ENCODE results near the gene NSMCE1. TPM values are rescaled to one million over a fixed set of nuclear protein-coding genes. Genes with fewer than 3 reads are reported as not detected.

Gene NSMCE1
- total and polyA plus RNA-seq, 4 donors: 16.5 to 39.0 (median 21.7) TPM

DNA sequence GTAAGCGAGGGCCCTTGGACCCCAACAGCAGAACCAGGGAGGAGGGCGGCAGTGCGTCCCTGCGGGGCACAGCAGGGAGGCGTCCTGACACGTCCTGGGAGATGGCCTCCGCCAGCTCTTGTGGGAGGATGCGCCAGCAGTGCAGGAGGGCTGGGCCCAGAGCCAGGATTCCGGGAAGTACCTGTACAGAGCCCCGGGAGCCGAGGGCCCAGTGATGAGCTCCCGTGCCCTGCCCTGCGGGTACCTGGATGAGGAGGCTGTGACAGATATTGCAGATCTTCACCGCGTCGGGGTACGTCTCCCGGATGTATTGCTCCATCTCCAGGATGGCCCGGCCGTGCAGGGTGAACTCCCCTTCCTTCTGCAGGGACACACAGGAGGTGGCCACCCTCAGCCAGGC lies 42.1 kb downstream of the NSMCE1 start:
- Histone ChIP-seq H3K27ac (ENCODE audit: low read depth in 1 of 2, low read length in 2 of 2) (no peak overlapping the region), H3K27me3 (ENCODE audit: control insufficient read depth in 4 of 4, insufficient read depth in 4 of 4, low read length in 3 of 4) (no peaks in the 10 kb centered on the region), H3K4me3 (ENCODE audit: low read depth in 1 of 3, low read length in 3 of 3) (no peak overlapping the region), H3K9ac (ENCODE audit: low read depth in 1 of 2, low read length in 2 of 2) (no peak overlapping the region), H3K9me3 (ENCODE audit: control insufficient read depth in 4 of 4, low read length in 3 of 4) (no peaks in the 10 kb centered on the region), H3K36me3 (ENCODE audit: control insufficient read depth in 4 of 4, insufficient read depth in 3 of 4, low read depth in 1 of 4, low read length in 3 of 4) (peaks cover 0 to 2% (median 0%) of the 10 kb centered on the region in 4 donors), H3K4me1 (ENCODE audit: control insufficient read depth in 4 of 4, insufficient read depth in 4 of 4, low read length in 3 of 4) (peaks cover 2 to 41% (median 24%) of the 10 kb centered on the region in 4 donors)
- WGBS: 71% methylated on average over 20 of the region's 20 CpGs
- DNase-seq (ENCODE audit: low spot score): no peak
- no peak for TF ChIP-seq REST (IDR thresholded peaks at IDR 0.05)
- TF ChIP-seq YY1 (IDR thresholded peaks at IDR 0.05): no peak
- no peak for TF ChIP-seq EGR1 (IDR thresholded peaks at IDR 0.05; ENCODE audit: low read depth in 2 of 2)
- no peak for TF ChIP-seq MAX (IDR thresholded peaks at IDR 0.05)
- TF ChIP-seq FOXA1 (IDR thresholded peaks at IDR 0.05): no peak
- no peak for TF ChIP-seq CTCF (IDR thresholded peaks at IDR 0.05; ENCODE audit: low read depth, low read length, missing input control)
- TF ChIP-seq NR2F2 (IDR thresholded peaks at IDR 0.05): no peak
- TF ChIP-seq TAF1 (conservative IDR thresholded peaks at IDR 0.05): no peak

- Histone ChIP-seq H3K4me3 (ENCODE audit: low read depth in 1 of 3, low read length in 3 of 3) (no peak overlapping the region), H3K4me1 (ENCODE audit: control insufficient read depth in 4 of 4, insufficient read depth in 4 of 4, low read length in 3 of 4) (peaks cover 2 to 48% (median 30%) of the 10 kb centered on the region in 4 donors), H3K9ac (ENCODE audit: low read depth in 1 of 2, low read length in 2 of 2) (no peak overlapping the region), H3K9me3 (ENCODE audit: control insufficient read depth in 4 of 4, low read length in 3 of 4) (no peaks in the 10 kb centered on the region), H3K36me3 (ENCODE audit: control insufficient read depth in 4 of 4, insufficient read depth in 3 of 4, low read depth in 1 of 4, low read length in 3 of 4) (peaks cover 0 to 4% (median 1%) of the 10 kb centered on the region in 4 donors), H3K27ac (ENCODE audit: low read depth in 1 of 2, low read length in 2 of 2) (peak overlapping the region in 1 of 2 donors; percentile 39), H3K27me3 (ENCODE audit: control insufficient read depth in 4 of 4, insufficient read depth in 4 of 4, low read length in 3 of 4) (no peaks in the 10 kb centered on the region)
- DNase-seq (ENCODE audit: low spot score): no peak
- WGBS: 70% methylated on average over 27 of the region's 27 CpGs
- TF ChIP-seq CTCF (IDR thresholded peaks at IDR 0.05; ENCODE audit: low read depth, low read length, missing input control): no peak
- peak; percentile 32 for TF ChIP-seq HNF4G (IDR thresholded peaks at IDR 0.05)
- TF ChIP-seq HNF4A (conservative IDR thresholded peaks at IDR 0.05): peak in 1 of 2 donors; percentile 10
- TF ChIP-seq RAD21 (IDR thresholded peaks at IDR 0.05): peak; percentile 41 to 52
- no peak for TF ChIP-seq RXRA (IDR thresholded peaks at IDR 0.05)
Measured at GRCh38 chr16:27225536-27226360, 42.8 kb downstream of the NSMCE1 start.
